A204.1 (cell line): ENCODE measurements around the gene FOXK1.
A peak's percentile ranks its signal among the peaks of the same experiment; 100 is the strongest.

ENCODE experiments used
- FAIRE-seq: peaks from 2 replicates; lab custom pipeline; 2012; peaks lifted over from hg19 to GRCh38; lab: Jason Lieb, UNC

The FOXK1 gene

DNA sequence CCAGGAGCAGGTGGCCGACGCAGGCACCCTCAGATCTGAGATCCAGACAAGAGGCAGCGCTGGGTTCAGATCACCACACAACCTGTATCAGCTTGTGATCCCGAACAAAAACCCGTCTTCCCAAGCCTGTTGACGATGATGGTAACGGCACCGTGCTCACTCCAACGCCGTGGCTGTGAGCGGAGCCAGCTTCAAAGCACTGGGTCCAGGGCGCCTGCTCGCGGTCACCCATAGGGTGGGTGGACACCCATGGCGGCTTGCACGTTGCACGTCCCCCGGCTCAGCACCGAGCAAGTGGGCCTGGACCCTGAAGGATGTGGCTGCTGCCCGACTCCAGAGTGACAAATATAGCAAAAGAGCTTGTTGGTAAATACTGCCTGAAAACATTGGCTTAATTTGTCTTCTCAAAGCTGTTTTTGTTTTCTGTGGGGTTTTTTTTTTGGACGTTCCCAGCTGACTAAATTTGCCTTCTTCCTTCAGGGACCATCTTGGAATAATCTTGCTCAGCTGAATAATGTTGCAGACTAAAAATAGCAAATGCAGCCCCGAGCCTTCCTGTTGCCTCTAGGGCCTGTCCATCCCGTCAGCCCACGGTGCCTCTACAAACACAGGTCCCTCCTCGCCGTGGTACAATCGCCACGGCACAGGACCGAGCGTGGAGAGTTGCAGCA is 41.0 kb downstream of the FOXK1 start:
- FAIRE-seq = no peak

DNA sequence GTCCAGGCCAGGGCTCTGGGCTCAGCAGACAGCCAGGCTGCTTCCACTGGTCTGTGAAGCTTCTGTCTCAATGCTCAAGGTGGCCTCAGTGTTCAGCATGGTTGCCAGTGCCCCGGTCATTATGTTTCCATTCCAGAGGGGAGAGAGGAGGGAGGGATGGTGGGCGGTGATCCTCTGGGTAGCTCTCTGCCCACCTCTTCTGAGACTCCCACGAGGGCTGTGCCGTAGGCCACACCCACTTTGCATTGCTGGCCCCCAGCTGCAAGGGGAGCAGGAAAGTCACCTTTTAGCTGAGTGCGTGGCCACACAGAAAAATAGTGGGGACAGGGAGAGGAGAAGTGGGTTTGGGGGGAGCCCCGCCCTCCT is 42.5 kb downstream of the FOXK1 start:
- FAIRE-seq = no peak

DNA sequence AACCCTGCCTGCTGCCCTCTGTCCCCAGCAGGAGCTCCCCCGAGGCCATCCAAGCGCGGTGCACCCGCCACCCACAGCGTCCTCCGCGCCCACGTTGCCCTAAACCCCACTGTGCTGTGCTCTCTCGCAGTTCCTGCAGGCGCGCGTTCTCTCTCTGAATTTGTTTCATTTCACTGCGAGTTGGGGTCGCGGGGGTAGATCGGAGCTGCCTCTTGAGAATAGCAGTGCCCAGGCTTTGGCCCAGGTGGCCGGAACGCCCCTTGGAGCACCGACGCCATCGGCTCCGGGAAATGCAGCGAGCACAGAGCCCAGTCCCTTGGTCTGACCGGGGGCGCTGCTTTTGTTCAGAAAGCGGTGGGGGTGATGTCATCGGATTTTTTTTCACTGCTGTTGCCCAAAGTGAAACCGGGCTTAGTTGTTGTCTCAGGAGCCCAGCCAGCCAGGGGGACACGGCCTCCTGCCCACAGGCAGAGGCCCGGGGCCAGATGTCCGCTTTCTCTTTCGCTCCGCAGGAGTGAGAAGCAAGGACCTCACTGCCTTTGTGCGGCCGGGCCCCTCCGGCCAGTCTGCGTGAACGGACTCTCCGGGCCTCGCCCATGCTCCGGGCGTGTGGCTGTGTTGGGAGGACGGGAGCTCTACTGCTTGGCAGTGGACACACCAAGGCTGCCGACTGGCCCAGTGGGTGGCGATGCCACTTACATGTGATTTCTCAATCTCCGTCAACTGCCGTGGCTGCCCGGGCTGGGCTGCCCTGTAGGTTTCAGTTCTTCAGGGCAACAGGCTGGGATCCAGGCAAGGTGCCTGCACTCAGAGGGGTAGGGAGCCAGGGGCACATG is 43.1 kb downstream of the FOXK1 start:
- no peak for FAIRE-seq

DNA sequence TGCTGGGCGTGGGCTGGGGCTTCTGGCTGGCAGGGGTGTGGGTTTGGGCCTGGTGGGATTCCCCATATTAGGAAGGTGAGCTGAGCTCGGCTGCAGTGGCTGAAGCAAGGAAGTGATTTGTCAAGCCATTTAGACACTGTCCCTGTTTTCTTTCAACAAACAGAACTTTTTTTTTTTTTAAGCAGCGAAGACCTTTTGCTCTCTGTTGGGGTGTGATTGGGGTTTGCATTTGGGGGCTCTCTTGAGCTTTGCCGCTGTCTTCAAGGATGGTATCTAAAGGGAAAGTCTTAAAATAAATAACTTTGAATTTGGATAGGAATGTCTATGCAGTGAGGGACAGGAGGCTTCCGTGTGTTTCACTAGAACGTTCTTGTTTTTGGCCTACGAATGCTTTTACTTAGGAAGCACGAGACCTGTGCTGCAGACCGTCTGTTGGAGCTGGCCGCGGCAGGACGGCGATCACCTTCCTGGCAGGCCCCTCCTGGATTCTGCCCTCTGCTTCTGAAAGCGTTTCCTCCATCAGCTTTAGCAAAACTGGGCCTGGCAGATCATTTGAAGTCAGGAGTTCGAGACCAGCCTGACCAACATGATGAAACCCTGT is 43.9 kb downstream of the FOXK1 start:
- FAIRE-seq = no peak

DNA sequence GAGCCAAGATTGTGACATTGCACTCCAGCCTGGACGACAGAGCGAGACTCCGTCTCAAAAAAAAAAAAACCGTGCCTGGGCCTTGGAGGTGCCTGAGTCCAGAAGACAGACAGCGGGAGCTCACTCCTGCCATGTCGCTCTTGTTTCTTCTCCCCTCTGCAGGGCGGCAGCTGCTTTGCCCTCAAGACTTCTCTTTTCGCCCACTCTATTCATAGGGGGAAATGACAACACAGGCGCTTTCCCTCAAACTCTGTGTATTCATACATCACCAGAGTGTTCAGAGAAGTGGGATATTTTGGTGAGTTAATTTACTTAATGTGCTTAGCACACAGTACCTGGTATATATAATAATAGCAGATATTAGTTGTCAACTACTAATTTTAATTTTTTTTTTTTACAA is 44.5 kb downstream of the FOXK1 start:
- no peak for FAIRE-seq

DNA sequence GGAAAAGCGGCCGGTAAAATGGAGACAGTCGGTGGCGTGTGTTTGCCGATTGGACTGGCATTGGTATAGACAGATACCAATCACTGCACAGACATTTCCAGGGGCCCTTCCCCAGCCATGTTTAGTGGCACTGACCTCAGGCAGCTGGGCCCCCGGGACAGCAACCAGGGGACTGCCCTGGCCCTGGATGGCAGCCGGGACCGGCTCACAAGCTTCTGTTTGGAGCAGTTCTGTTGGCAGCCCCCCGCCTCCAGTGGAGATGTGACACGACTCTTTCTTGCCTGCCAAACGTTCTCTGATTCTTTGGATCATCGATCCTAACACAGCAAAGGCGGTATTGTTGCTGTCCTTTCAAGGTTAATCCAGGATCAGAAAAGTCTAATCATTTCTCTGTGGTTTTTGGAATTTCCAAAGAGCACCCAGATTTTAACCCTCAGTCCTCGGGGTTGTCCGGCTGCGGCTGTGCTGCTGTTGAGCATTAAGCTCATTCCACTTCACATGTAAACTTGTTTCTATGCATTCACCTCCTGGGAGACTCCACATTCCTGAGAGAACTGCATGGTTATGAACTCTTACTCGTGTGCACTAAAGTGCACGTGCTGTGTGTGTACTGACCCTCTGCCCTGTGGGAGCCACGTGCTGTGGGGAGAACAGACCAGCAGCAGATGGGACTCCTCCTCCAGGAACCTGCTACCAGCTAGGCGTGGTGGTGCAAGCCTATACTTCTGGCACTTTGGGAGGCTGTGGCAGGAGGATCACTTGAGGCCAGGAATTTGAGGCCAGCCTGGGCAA is 46.0 kb downstream of the FOXK1 start:
- FAIRE-seq = no peak

DNA sequence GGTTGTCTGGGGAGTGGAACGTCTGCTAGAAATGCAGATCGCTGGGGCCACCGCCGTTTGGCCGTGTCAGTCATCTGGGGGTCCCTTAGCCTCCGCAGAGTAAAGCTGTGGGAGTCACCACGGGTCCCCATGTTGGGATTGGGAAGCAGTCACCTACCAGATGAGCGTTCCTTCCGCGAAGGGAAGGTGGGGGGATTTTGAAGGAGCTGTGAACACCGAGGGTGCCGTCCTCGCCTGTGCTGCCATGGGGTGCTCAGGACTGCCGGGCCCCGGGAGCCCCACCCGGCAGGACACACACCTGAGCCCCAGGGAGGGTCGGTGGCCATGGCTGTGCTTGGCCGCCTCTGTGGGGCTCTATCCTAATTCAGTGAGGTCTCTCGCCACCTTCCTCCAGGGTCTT is 47.2 kb downstream of the FOXK1 start:
- FAIRE-seq = no peak

DNA sequence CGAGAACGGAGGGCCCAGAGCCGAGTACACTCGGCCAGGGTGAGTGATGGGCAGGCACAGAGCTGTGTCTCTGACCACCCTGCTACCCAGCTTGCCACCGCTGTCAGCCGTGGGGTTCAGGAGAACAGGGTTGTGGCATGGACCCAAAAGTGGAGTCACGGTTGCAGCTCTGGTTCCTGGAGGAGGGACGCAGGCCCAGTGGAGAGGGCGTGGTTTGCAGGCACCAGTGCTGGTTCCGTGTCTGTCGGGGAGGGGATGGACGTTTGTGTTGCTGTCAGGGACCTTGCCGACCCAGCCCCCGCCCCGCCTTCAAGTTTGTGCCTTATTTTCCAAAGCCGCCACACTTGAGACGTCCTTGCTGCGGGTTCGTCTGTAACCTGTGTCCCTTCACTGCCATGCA is 48.2 kb downstream of the FOXK1 start:
- no peak for FAIRE-seq

DNA sequence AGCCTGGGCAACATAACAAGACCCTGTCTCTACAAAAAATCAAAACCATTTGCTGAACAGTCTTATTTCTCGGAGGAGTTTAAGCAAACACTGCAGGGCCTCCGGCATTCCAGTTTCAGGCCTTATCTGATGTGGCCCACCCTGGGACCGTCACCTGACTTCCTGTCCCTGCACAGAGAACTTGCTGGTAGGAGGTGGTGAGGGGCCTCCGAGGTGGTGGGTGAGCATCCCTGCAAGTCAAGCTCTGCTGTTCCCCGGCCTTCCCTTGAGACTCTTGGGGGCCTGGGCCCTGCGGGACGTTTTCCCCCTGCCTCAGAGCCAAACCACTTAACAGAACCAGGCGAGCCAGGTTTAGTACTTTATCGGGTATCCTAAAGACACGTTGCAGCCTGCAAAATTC is 48.9 kb downstream of the FOXK1 start:
- no peak for FAIRE-seq

DNA sequence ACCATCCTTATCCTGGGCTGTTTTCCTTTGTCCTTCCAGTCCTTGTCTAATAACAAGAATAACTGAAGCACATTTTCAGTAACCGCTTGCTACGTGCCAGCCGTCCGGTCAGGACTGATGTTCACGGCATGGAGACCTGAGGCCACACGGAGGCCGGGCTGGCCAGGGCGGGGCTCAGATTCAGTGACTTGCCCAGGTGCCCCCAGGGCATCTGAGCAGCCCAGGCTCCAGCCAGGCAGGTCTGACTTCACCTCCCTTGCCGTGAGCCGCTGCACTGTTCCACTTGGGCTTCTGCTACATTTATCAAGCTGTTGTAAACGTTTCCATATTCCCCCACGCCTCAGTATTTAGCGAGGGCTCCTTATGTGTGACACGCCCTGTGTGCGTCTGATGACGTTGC is 49.7 kb downstream of the FOXK1 start:
- no peak for FAIRE-seq

DNA sequence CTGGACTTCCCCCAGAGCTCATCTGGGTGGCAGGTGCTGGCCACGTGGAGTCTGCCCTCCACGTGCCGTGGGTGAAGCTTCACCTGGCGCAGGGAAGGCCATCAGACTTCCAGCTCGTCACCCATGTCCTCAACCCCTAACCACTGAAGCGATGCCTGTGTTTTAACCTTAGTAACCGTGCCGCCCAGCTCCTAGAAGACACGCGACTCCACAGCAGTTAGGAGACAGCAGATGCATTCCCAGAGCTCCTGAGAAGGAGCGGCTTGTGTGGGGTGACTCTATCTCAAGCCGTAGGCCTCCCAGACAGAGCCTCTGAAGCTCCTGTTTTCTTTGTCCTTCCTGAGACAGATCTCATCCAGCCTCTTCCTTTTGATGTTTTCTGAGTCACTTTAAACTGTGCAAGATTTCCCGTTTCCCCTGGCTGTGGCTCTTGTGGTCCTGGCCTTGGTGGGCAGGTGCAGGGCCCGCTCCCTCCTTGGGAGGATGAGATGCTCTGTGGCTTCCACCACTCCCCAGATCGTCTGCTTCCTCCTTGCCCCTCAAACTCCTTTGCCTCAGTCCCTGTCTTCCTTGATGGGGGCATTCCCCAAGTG is 51.9 kb downstream of the FOXK1 start:
- FAIRE-seq = no peak

DNA sequence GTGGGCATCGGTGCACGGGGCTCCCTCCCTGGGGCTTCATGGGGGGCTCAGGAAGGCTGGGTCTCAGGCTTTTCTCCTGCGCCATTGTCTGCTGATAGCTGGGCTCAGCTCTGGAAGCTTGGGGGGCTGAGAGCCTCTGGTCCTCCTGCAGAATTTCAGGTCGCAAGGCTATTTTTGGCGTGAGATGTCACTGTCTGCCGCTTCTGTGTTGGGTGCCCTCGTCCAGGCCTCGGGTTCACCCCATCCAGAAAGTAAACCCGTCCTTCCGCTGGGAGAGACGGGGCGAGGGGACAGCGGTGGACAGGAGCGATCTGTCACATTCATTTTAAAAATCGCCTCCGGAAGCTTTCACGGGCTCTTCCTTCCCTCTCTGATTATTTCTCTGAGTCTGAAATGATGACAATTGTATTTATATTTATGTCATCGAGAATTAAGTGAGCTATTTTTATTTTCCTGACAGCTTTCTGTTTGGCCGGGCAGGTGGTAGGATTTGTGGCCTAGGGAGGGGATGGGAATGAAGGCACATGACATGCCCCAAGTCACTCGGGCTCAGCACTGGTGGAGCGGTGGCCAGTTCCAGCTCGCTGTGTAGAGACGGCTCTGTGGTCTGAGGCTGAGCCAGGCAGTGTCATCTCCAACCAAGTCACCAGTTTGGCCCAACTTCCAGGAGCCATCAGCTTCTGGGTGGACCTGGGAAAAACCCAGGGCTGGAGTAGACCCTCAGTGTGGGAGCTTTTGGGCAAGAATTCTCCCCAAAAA is 52.7 kb downstream of the FOXK1 start:
- FAIRE-seq = no peak

DNA sequence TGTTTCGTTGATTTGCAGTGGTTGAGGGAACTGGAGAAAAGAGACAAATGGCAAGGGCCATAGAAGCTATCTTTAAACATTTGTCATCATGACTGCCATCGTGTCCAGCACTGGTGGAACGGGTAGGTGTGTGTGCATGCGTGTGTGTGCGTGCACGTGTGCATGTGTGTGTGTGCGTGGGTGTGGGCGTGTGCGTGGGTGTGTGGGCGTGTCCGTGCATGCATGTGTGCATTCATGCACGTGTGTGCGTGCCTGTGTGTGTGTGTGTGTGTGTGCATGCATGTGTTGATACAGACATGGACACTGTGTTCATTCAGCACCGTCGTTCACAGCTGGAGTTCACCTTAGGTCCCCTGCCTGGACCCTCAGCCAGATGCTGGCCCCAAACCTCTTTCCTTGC is 55.2 kb downstream of the FOXK1 start:
- FAIRE-seq = no peak

DNA sequence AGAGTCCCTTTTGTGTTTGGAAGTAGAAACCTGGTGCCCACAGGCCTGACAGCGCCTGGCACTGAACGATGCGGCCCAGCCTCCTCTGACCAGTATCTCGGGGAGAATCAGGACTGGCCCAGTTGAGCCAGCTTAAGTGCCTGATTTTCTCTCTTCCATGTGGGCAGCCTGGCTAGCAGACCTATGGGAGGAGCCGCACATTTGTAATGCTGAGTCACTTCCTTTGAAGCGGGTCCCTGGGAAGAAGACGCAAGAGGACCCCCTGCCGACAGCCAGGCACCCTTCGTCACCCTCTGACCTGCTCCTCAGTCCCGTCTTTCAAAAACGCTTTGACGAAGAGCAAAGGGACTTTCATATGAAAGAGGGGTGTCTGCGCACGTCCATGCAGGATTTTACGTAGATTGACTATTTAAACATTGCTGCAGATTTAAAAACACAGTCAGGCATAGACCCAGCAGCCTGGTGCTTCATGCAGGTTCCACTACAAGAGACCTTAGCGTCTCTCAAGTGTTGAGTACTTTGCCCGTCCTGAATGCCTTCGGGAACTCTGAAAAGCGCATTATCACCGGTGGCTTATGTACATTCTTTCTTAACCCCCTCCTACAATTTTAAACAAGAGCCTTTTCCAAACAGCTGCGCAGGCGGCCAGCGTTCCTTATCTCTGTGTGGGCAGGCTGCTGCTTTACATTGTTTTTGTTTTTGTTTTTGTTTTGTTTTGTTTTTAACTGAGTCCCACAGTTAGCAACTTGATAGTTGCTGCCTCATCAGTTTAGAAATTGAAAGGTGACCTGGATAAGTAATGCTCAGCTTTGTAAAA is 56.8 kb downstream of the FOXK1 start:
- FAIRE-seq = no peak

DNA sequence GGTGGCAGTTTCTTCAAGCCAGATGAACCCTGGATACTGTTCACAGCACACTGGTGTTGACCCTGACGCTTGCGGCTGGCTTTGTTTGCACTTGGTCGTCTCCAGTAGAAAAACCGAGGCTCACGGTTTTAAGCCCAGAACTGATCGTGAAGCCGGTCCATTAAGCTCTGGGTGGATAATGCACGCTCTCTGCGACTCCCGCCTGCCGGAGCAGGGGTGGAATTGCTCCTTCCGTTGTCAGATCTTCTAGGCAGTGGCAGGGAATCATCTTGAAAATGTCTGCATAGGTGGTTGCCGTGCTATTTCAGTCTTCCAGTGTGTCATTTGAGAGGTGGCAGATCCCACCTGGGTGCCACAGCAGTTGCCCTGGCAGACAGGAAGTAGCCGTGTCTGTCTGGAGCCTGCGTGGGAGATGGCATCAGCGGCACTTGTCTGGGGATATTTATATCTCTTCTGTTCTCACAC is 57.5 kb downstream of the FOXK1 start:
- FAIRE-seq = no peak

DNA sequence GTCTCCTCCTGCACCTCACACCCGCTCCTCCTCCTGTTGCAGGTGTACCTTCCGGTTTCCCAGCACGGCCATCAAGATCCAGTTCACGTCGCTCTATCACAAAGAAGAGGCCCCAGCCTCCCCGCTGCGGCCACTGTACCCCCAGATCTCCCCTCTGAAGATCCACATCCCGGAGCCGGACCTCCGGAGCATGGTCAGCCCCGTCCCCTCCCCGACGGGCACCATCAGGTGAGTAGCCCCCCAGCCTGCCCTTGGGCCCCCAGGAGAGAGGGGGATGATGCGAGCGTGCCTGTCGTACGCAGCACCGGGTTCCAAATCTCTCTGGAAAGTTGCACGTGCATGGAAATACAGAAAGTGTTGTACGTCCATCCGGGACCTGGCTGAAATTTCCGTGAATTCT is 58.7 kb downstream of the FOXK1 start:
- no peak for FAIRE-seq

DNA sequence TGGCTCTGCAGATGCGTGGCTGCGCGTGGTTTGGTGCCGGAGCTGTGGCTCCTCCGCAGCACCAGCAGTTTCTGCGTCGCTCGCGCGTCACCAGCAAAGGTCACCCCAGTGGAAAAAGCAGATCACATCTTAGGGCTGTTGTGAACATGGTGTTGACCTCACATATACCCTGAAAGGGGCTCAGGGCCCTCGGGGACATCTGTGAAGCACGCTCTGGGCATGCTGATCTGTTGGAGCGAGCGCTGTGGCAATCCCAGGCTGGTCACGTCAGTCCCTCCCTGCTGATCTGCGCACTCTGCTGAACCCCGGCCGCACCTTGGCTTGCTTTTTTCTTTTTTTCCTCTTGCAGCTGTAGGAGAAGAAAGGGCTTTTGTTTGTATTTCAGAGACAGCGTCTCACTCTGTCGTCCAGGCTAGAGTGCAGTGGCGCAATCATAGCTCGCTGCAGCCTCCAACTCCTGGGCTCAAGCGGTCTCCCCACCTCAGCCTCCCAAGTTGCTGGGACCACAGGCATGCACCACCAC is 60.0 kb downstream of the FOXK1 start:
- FAIRE-seq = no peak

DNA sequence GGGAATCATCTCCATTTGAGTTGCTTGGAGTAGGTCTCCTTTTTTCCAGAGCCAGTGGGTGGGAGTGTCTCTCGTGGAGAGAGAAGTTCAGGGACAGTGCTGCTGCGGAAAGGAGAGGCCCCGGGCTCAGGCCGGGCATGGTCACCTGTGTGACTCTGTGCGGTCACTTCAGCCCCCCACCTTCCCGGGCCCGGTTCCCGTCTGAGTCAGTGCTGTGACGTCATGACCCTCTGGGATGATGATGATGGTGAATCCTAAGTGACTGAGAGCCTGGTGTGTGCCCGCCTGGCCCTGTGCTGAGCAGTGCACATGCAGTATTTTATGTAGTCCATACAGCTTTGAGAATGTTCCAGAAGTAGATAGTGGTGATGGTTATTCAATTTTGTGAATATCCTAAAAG is 60.8 kb downstream of the FOXK1 start:
- FAIRE-seq = no peak

DNA sequence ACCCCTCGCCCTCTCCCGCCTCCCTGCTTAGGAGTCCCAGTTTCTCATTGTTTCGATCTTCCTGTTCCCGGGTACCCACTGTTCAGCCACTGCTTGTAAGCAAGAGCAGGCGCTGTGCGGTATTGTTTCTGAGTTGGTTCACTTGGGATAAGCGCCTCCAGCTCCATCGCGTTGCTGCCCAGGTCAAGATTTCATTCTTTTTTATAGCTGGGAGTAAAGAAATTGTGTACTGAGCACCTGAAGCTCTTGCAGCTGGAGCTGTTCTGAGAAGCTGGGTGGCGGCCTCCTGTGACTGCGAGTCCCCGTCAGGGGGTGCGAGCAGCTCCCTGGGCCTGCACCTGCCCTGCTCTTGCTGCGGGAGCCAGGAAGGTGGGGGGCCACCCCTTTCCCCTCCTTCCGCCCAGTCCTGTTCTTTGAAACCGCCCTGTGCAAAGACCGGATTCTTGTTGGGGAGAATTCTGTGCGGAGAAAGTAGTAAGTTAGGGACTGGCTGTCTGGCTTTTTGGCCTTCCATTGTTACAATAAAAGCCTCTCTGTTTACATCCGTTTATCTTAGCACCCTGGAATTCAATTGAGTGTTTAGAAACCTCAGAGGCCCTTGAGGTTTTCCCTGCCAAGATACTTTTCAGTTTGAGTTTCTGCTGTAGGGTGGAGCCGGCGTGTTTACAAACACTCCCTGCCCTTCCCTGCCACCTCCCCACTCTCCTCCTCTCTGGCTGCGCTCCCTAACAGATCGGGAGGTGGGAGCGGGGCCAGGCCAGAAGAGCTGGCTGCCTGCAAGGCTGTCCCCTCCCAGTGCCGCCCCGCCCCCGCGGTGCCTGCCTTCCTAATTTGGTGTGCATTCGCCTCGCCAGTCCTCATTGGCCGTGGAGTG is 62.5 kb downstream of the FOXK1 start:
- peak; percentile 89 for FAIRE-seq
